Transverse colon (tissue), 3 donors: ENCODE results near the gene ZFPL1.

ENCODE experiments used
- CTCF ChIP-seq, 5 experiments: fragments of 200-600 bp in 3 of 5; fragments of 450-650 bp in 2 of 5; sonication (generic) in 3 of 5; IDR thresholded peaks; 1 replicate in 2 of 5; 2 replicates in 3 of 5; pipeline ENCODE4 v1.5.1; 2016 to 2017; ENCODE audit warnings: antibody characterized with exemption in 5 of 5, inconsistent platforms in 3 of 5, mild to moderate bottlenecking in 2 of 5, moderate library complexity in 1 of 5
- EP300 ChIP-seq: sonication (generic); formaldehyde crosslinking; IDR thresholded peaks from one replicate; pipeline ENCODE4 v1.6.1; 2017; ENCODE audit warnings: antibody characterized with exemption, low read depth
- POLR2A ChIP-seq: fragments of 450-650 bp; IDR thresholded peaks from one replicate; pipeline ENCODE4 v1.6.1; 2016; ENCODE audit warnings: antibody characterized with exemption, mild to moderate bottlenecking, moderate library complexity

- TF ChIP-seq CTCF (IDR thresholded peaks at IDR 0.05) (no peak), POLR2A (peak; percentile 6), EP300 (no peak)
Measured at GRCh38 chr11:65134952-65135632, 51.1 kb downstream of the ZFPL1 start.
